Mesodermal cell (in vitro differentiated cells): ENCODE measurements around the gene TEX22.

Source experiments
- H3K27ac ChIP-seq: 2 replicates; pipeline ENCODE4 v1.7.0; 2013; ENCODE audit warnings: mild to moderate bottlenecking, low read depth, low read length, moderate library complexity; ENCODE audit not compliant: severe bottlenecking
- H3K36me3 ChIP-seq: 2 replicates; pipeline ENCODE4 v1.7.1; 2013; ENCODE audit warnings: mild to moderate bottlenecking, low read length, moderate library complexity; ENCODE audit not compliant: control insufficient read depth, insufficient read depth
- H3K4me1 ChIP-seq: one replicate; pipeline ENCODE4 v1.7.1; 2013; ENCODE audit warnings: mild to moderate bottlenecking, low read length; ENCODE audit not compliant: insufficient read depth, control insufficient read depth, poor library complexity, severe bottlenecking
- H3K4me3 ChIP-seq: 2 replicates; pipeline ENCODE4 v1.7.0; 2013; ENCODE audit warnings: low read length, control low read depth, mild to moderate bottlenecking; ENCODE audit not compliant: insufficient read depth, poor library complexity, severe bottlenecking; ENCODE audit errors: extremely low read depth
- H3K9me3 ChIP-seq: 2 replicates; pipeline ENCODE4 v1.7.1; 2013; ENCODE audit warnings: mild to moderate bottlenecking, low read length, moderate library complexity; ENCODE audit not compliant: control insufficient read depth
- WGBS, 2 experiments: methylation state at CpG; one replicate each; pipeline ENCODE4 v1.1.5; 2013; ENCODE audit warnings: missing lambda C conversion rate in 2 of 2; ENCODE audit not compliant: insufficient coverage in 2 of 2; 5-methylcytosine and 5-hydroxymethylcytosine counted together

The TEX22 gene

GRCh38 chr14:105367116-105368031, 31.0 kb upstream of the TEX22 start:
- WGBS, 2 experiments = 94 to 96% methylated on average over 30 to 34 of the region's 34 CpGs
- peaks cover 7% of the 10 kb centered on the region for H3K36me3 ChIP-seq
- no peaks in the 10 kb centered on the region for H3K9me3 ChIP-seq
- H3K27ac ChIP-seq = no peak overlapping the region
- no peaks in the 10 kb centered on the region for H3K4me1 ChIP-seq
- no peak overlapping the region for H3K4me3 ChIP-seq

- Histone ChIP-seq H3K9me3 (no peaks in the 10 kb centered on the region), H3K36me3 (peaks cover 7% of the 10 kb centered on the region), H3K4me1 (no peaks in the 10 kb centered on the region), H3K27ac (no peak overlapping the region), H3K4me3 (no peak overlapping the region)
- 93 to 95% methylated on average over 17 of the region's 20 CpGs for WGBS, 2 experiments
Observed at GRCh38 chr14:105368032-105368417, 30.3 kb upstream of the TEX22 start.

GRCh38 chr14:105368426-105368825, 29.9 kb upstream of the TEX22 start:
- Histone ChIP-seq H3K36me3 (peaks cover 7% of the 10 kb centered on the region), H3K27ac (no peak overlapping the region), H3K9me3 (no peaks in the 10 kb centered on the region), H3K4me1 (no peaks in the 10 kb centered on the region), H3K4me3 (no peak overlapping the region)
- 93 to 96% methylated on average over 18 to 20 of the region's 20 CpGs for WGBS, 2 experiments

- H3K4me1 ChIP-seq = no peaks in the 10 kb centered on the region
- H3K4me3 ChIP-seq = no peak overlapping the region
- peaks cover 7% of the 10 kb centered on the region for H3K36me3 ChIP-seq
- H3K9me3 ChIP-seq = no peaks in the 10 kb centered on the region
- WGBS, 2 experiments = 93 to 95% methylated on average over 18 to 24 of the region's 29 CpGs
- H3K27ac ChIP-seq = no peak overlapping the region
Observed at GRCh38 chr14:105368910-105369652, 29.3 kb upstream of the TEX22 start.

- Histone ChIP-seq H3K4me3 (no peak overlapping the region), H3K9me3 (no peaks in the 10 kb centered on the region), H3K27ac (no peak overlapping the region), H3K36me3 (peaks cover 7% of the 10 kb centered on the region), H3K4me1 (no peaks in the 10 kb centered on the region)
- WGBS, 2 experiments = 93 to 98% methylated on average over 20 to 24 of the region's 28 CpGs
Observed at GRCh38 chr14:105369653-105370040, 28.7 kb upstream of the TEX22 start.

GRCh38 chr14:105374389-105374788, 23.9 kb upstream of the TEX22 start:
- H3K4me1 ChIP-seq = no peaks in the 10 kb centered on the region
- no peak overlapping the region for H3K27ac ChIP-seq
- WGBS, 2 experiments = 90 to 95% methylated on average over 11 of the region's 11 CpGs
- no peaks in the 10 kb centered on the region for H3K9me3 ChIP-seq
- H3K36me3 ChIP-seq = peaks cover 7% of the 10 kb centered on the region
- no peak overlapping the region for H3K4me3 ChIP-seq

- Histone ChIP-seq H3K9me3 (no peaks in the 10 kb centered on the region), H3K36me3 (peaks cover 9% of the 10 kb centered on the region), H3K4me3 (no peak overlapping the region), H3K27ac (no peak overlapping the region), H3K4me1 (no peaks in the 10 kb centered on the region)
- WGBS, 2 experiments = 88 to 93% methylated on average over 1 to 3 of the region's 4 CpGs
Observed at GRCh38 chr14:105375635-105376057, 22.7 kb upstream of the TEX22 start.

GRCh38 chr14:105376521-105377440, 21.6 kb upstream of the TEX22 start:
- Histone ChIP-seq H3K4me3 (no peak overlapping the region), H3K27ac (no peak overlapping the region), H3K36me3 (peaks cover 6% of the 10 kb centered on the region), H3K4me1 (no peaks in the 10 kb centered on the region), H3K9me3 (no peaks in the 10 kb centered on the region)
- WGBS, 2 experiments = 85 to 88% methylated on average over 26 to 32 of the region's 34 CpGs

GRCh38 chr14:105377555-105378182, 20.7 kb upstream of the TEX22 start:
- no peaks in the 10 kb centered on the region for H3K4me1 ChIP-seq
- H3K4me3 ChIP-seq = no peak overlapping the region
- no peaks in the 10 kb centered on the region for H3K9me3 ChIP-seq
- peaks cover 4% of the 10 kb centered on the region for H3K36me3 ChIP-seq
- H3K27ac ChIP-seq = no peak overlapping the region
- WGBS, 2 experiments = 88% methylated on average over 22 to 23 of the region's 23 CpGs

- no peaks in the 10 kb centered on the region for H3K9me3 ChIP-seq
- H3K36me3 ChIP-seq = peaks cover 8% of the 10 kb centered on the region
- H3K4me3 ChIP-seq = no peak overlapping the region
- no peaks in the 10 kb centered on the region for H3K4me1 ChIP-seq
- 88 to 91% methylated on average over 9 to 10 of the region's 11 CpGs for WGBS, 2 experiments
- H3K27ac ChIP-seq = no peak overlapping the region
Observed at GRCh38 chr14:105378199-105378598, 20.1 kb upstream of the TEX22 start.
